HCT116 (cell line): ENCODE results near the gene NUDT2.

Experiments used
- CBX3 ChIP-seq: IDR thresholded peaks from 2 replicates; pipeline ENCODE4 v1.6.1; 2012; ENCODE audit warnings: low read depth
- CTCF ChIP-seq, 3 experiments: fragments of 200-600 bp in 1 of 3; sonication (generic) in 1 of 3; IDR thresholded peaks in 2 of 3; conservative IDR thresholded peaks in 1 of 3; 2 replicates each; pipeline ENCODE4 v1.5.1; 2012 to 2017; ENCODE audit warnings: low read depth in 2 of 3, low read length in 2 of 3, antibody characterized with exemption in 1 of 3, borderline replicate concordance in 1 of 3, control low read depth in 1 of 3, mild to moderate bottlenecking in 1 of 3, mixed read lengths in 1 of 3, mixed run types in 1 of 3, moderate library complexity in 1 of 3; ENCODE audit not compliant: insufficient read depth in 1 of 3
- EZH2 ChIP-seq: fragments of 200-600 bp; sonication (generic); IDR thresholded peaks from 2 replicates; pipeline ENCODE4 v1.6.1; 2017; ENCODE audit warnings: antibody characterized with exemption, mixed run types
- EZH2phosphoT487 ChIP-seq: fragments of 200-600 bp; IDR thresholded peaks from 2 replicates; pipeline ENCODE4 v1.6.1; 2018; ENCODE audit warnings: antibody characterized with exemption, borderline replicate concordance
- JUND ChIP-seq: IDR thresholded peaks from 2 replicates; pipeline ENCODE4 v1.6.1; 2012
- POLR2A ChIP-seq: IDR thresholded peaks from 2 replicates; pipeline ENCODE4 v1.7.0; 2011; ENCODE audit warnings: borderline replicate concordance; ENCODE audit not compliant: insufficient read depth, insufficient read length; ENCODE audit errors: extremely low read depth
- POLR2AphosphoS5 ChIP-seq: IDR thresholded peaks from 2 replicates; pipeline ENCODE4 v1.6.1; 2011; ENCODE audit warnings: mild to moderate bottlenecking, low read depth, low read length, moderate library complexity
- RAD21 ChIP-seq: IDR thresholded peaks from 2 replicates; pipeline ENCODE4 v1.6.1; 2012; ENCODE audit warnings: low read depth, mild to moderate bottlenecking
- SP1 ChIP-seq: IDR thresholded peaks from 2 replicates; pipeline ENCODE4 v1.6.1; 2012; ENCODE audit warnings: low read depth
- SRF ChIP-seq: IDR thresholded peaks from 2 replicates; pipeline ENCODE4 v1.6.1; 2012; ENCODE audit warnings: low read depth
- ZBTB33 ChIP-seq: IDR thresholded peaks from 2 replicates; pipeline ENCODE4 v1.6.1; 2011; ENCODE audit warnings: mild to moderate bottlenecking, low read length, moderate library complexity; ENCODE audit not compliant: insufficient replicate concordance; ENCODE audit errors: extremely low read depth
- ZNF274 ChIP-seq: fragments of 200-500 bp; sonication (Bioruptor generic); IDR thresholded peaks from 2 replicates; pipeline ENCODE4 v1.6.1; 2014; ENCODE audit warnings: mild to moderate bottlenecking, low read depth, low read length, inconsistent platforms
- TF ChIP-seq, protein P1 (sequence below): IDR thresholded peaks from 2 replicates; pipeline ENCODE4 v1.6.1; 2012
- TF ChIP-seq, protein P2 (sequence below): IDR thresholded peaks from 2 replicates; pipeline ENCODE4 v1.6.1; 2012; ENCODE audit warnings: low read depth

DNA sequence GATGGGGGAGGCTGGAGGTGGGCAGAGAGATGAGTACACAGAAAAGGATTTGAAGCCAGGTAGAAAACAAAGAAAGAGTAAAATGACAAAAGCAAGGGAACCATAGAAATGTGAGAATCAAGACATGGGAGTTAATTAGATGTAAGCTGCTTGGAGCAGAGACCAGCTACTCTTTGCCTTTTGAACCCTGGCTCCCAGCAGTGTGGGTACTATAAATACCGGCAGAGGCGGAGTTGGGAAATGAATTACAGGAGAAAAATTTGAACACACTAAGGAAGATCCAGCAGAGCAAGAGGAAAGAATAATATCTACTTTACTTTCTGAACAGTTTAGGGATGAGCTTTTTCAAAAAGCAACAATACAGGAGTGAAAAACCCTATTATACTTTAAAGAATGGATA is 36.8 kb upstream of the NUDT2 start:
- TF ChIP-seq EZH2phosphoT487 (no peak), CTCF (IDR thresholded peaks at IDR 0.05 in 2 of 3, conservative IDR thresholded peaks at IDR 0.05 in 1 of 3; ENCODE audit: borderline replicate concordance in 1 of 3, insufficient read depth in 1 of 3, low read depth in 2 of 3, low read length in 2 of 3) (no peak), ZNF274 (no peak), EZH2 (no peak), POLR2A (no peak), ZBTB33 (no peak), SP1 (no peak), SRF (no peak), POLR2AphosphoS5 (no peak), RAD21 (no peak), JUND (no peak), CBX3 (no peak)
- TF ChIP-seq, protein P1, sequence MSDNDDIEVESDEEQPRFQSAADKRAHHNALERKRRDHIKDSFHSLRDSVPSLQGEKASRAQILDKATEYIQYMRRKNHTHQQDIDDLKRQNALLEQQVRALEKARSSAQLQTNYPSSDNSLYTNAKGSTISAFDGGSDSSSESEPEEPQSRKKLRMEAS = no peak
- TF ChIP-seq, protein P2, sequence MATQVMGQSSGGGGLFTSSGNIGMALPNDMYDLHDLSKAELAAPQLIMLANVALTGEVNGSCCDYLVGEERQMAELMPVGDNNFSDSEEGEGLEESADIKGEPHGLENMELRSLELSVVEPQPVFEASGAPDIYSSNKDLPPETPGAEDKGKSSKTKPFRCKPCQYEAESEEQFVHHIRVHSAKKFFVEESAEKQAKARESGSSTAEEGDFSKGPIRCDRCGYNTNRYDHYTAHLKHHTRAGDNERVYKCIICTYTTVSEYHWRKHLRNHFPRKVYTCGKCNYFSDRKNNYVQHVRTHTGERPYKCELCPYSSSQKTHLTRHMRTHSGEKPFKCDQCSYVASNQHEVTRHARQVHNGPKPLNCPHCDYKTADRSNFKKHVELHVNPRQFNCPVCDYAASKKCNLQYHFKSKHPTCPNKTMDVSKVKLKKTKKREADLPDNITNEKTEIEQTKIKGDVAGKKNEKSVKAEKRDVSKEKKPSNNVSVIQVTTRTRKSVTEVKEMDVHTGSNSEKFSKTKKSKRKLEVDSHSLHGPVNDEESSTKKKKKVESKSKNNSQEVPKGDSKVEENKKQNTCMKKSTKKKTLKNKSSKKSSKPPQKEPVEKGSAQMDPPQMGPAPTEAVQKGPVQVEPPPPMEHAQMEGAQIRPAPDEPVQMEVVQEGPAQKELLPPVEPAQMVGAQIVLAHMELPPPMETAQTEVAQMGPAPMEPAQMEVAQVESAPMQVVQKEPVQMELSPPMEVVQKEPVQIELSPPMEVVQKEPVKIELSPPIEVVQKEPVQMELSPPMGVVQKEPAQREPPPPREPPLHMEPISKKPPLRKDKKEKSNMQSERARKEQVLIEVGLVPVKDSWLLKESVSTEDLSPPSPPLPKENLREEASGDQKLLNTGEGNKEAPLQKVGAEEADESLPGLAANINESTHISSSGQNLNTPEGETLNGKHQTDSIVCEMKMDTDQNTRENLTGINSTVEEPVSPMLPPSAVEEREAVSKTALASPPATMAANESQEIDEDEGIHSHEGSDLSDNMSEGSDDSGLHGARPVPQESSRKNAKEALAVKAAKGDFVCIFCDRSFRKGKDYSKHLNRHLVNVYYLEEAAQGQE = no peak
